Measurements from ENCODE around the gene DCC.

DCC gene

GRCh38 chr18:52442686-52443085, 102.7 kb downstream of the DCC start:
- Histone ChIP-seq H3K9me2 (replicated peaks; ENCODE audit: low read depth, low read length) (no peaks in the 10 kb centered on the region), H3K4me2 (ENCODE audit: low read depth, low read length, poor library complexity, severe bottlenecking) (no peak overlapping the region), H4K20me1 (ENCODE audit: insufficient read depth, low read length, poor library complexity, severe bottlenecking) (no peaks in the 10 kb centered on the region), H3K27me3 (ENCODE audit: insufficient read depth, low read length, poor library complexity, severe bottlenecking) (no peaks in the 10 kb centered on the region), H3K9me3 (ENCODE audit: insufficient read depth, low read depth, low read length) (no peaks in the 10 kb centered on the region; the same call in 1 of the 2 replicates), H3K79me2 (ENCODE audit: insufficient read depth, low read length) (no peaks in the 10 kb centered on the region), H3K4me3 (ENCODE audit: low read length, poor library complexity, severe bottlenecking) (no peak overlapping the region), H3K9ac (ENCODE audit: low read depth, low read length, poor library complexity, severe bottlenecking) (no peak overlapping the region), H3F3A (ENCODE audit: low read depth) (no peaks in the 10 kb centered on the region), H3K36me3 (ENCODE audit: insufficient read depth, low read length) (no peaks in the 10 kb centered on the region), H2AFZ (ENCODE audit: low read length) (no peak overlapping the region), H3K4me1 (ENCODE audit: insufficient read depth, low read length, poor library complexity, severe bottlenecking) (no peaks in the 10 kb centered on the region)
- TF ChIP-seq EZH2phosphoT487 (IDR thresholded peaks at IDR 0.05; ENCODE audit: borderline replicate concordance) (no peak), CTCF (conservative IDR thresholded peaks at IDR 0.05; ENCODE audit: low read length) (no peak)

- Histone ChIP-seq H3K9me3 (ENCODE audit: insufficient read depth, low read depth, low read length) (no peaks in the 10 kb centered on the region), H3F3A (ENCODE audit: low read depth) (no peaks in the 10 kb centered on the region), H2AFZ (ENCODE audit: low read length) (no peak overlapping the region), H3K36me3 (ENCODE audit: insufficient read depth, low read length) (no peaks in the 10 kb centered on the region), H3K4me1 (ENCODE audit: insufficient read depth, low read length, poor library complexity, severe bottlenecking) (no peaks in the 10 kb centered on the region), H3K79me2 (ENCODE audit: insufficient read depth, low read length) (no peaks in the 10 kb centered on the region), H3K27me3 (ENCODE audit: insufficient read depth, low read length, poor library complexity, severe bottlenecking) (no peaks in the 10 kb centered on the region), H3K4me3 (ENCODE audit: low read length, poor library complexity, severe bottlenecking) (no peak overlapping the region), H4K20me1 (ENCODE audit: insufficient read depth, low read length, poor library complexity, severe bottlenecking) (no peaks in the 10 kb centered on the region), H3K9ac (ENCODE audit: low read depth, low read length, poor library complexity, severe bottlenecking) (no peak overlapping the region), H3K9me2 (replicated peaks; ENCODE audit: low read depth, low read length) (no peaks in the 10 kb centered on the region), H3K4me2 (ENCODE audit: low read depth, low read length, poor library complexity, severe bottlenecking) (no peak overlapping the region)
- TF ChIP-seq EZH2phosphoT487 (IDR thresholded peaks at IDR 0.05; ENCODE audit: borderline replicate concordance) = no peak
- TF ChIP-seq CTCF (conservative IDR thresholded peaks at IDR 0.05; ENCODE audit: low read length) = no peak
Measured at GRCh38 chr18:52451256-52451655, 111.3 kb downstream of the DCC start.

- no peaks in the 10 kb centered on the region for H3K9me3 ChIP-seq (ENCODE audit: insufficient read depth, low read depth, low read length)
- no peaks in the 10 kb centered on the region for H3K36me3 ChIP-seq (ENCODE audit: insufficient read depth, low read length)
- no peak overlapping the region for H3K9ac ChIP-seq (ENCODE audit: low read depth, low read length, poor library complexity, severe bottlenecking)
- H4K20me1 ChIP-seq (ENCODE audit: insufficient read depth, low read length, poor library complexity, severe bottlenecking) = no peaks in the 10 kb centered on the region
- no peaks in the 10 kb centered on the region for H3K27me3 ChIP-seq (ENCODE audit: insufficient read depth, low read length, poor library complexity, severe bottlenecking)
- H3K79me2 ChIP-seq (ENCODE audit: insufficient read depth, low read length) = no peaks in the 10 kb centered on the region
- TF ChIP-seq EZH2phosphoT487 (IDR thresholded peaks at IDR 0.05; ENCODE audit: borderline replicate concordance) (no peak), CTCF (conservative IDR thresholded peaks at IDR 0.05; ENCODE audit: low read length) (no peak)
- no peaks in the 10 kb centered on the region for H3F3A ChIP-seq (ENCODE audit: low read depth)
- no peak overlapping the region for H2AFZ ChIP-seq (ENCODE audit: low read length)
- H3K4me2 ChIP-seq (ENCODE audit: low read depth, low read length, poor library complexity, severe bottlenecking) = no peak overlapping the region
- H3K4me1 ChIP-seq (ENCODE audit: insufficient read depth, low read length, poor library complexity, severe bottlenecking) = no peaks in the 10 kb centered on the region
- H3K4me3 ChIP-seq (ENCODE audit: low read length, poor library complexity, severe bottlenecking) = no peak overlapping the region
- H3K9me2 ChIP-seq (replicated peaks; ENCODE audit: low read depth, low read length) = no peaks in the 10 kb centered on the region
Measured at GRCh38 chr18:52451851-52452250, 111.9 kb downstream of the DCC start.

Measured in Loucy (cell line).